Tibial nerve (tissue), 4 donors: ENCODE results near the gene SRP19.

Source experiments
- CTCF ChIP-seq, 5 experiments: fragments of 200-600 bp in 3 of 5; fragments of 450-650 bp in 2 of 5; sonication (generic) in 3 of 5; IDR thresholded peaks; one replicate each; pipeline ENCODE4 v1.5.1; 2016 to 2019; ENCODE audit warnings: antibody characterized with exemption in 5 of 5, mild to moderate bottlenecking in 3 of 5, moderate library complexity in 2 of 5
- EP300 ChIP-seq, 2 donors: sonication (generic); formaldehyde crosslinking; IDR thresholded peaks; one replicate each; pipeline ENCODE4 v1.6.1; 2017; ENCODE audit warnings: antibody characterized with exemption in 2 of 2, mild to moderate bottlenecking in 1 of 2
- POLR2A ChIP-seq, 2 donors: fragments of 450-650 bp; IDR thresholded peaks; one replicate each; pipeline ENCODE4 v1.6.1; 2017; ENCODE audit warnings: antibody characterized with exemption in 2 of 2, mild to moderate bottlenecking in 2 of 2, moderate library complexity in 2 of 2

- TF ChIP-seq CTCF (IDR thresholded peaks at IDR 0.05) (no peak), POLR2A (IDR thresholded peaks at IDR 0.05) (no peak), EP300 (IDR thresholded peaks at IDR 0.05) (no peak)
Measured at GRCh38 chr5:112824197-112824596, 36.9 kb upstream of the SRP19 start.
